ENCODE results near the gene BRAF.

DNA sequence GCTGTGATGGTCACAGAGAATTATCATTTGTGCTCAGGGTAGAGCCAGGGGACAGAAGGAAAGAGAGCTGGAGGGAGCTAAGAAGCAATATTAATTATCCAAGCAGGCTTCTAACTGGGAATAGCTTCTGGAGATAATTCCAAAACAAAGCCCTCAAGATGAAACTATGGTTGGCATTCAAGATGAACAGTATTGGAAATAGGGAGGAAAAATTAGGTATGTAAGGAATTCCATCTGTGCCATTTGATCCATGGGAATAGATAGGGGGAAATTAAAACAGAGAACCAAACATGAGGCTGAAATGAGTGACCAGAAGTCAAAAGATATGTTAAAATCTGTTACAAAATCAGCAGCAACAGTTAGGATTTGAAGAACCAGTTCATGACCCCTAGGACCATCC is 152.9 kb downstream of the BRAF start:
- TF ChIP-seq ZNF274 (IDR thresholded peaks at IDR 0.05; ENCODE audit: low read depth, low read length) (no peak), YY1 (IDR thresholded peaks at IDR 0.05; ENCODE audit: insufficient read depth, insufficient read length) (no peak), SUZ12 (IDR thresholded peaks at IDR 0.05; ENCODE audit: extremely low read depth, insufficient read depth, insufficient read length) (no peak)
